AG04450 (cell line): ENCODE results near the gene KCND3. TPM values are rescaled to one million over a fixed set of nuclear protein-coding genes. Genes with fewer than 3 reads are reported as not detected.

Experiments
- CTCF ChIA-PET: fragments of 300-600, 350-600 bp; formaldehyde crosslinking; extraction: SDS; loops from one replicate; lab custom pipeline; 2022; ENCODE audit warnings: antibody characterized with exemption, inconsistent platforms; lab: Charles Lee
- POLR2A ChIA-PET: fragments of 350-600 bp; formaldehyde crosslinking; extraction: SDS; loops from one replicate; lab custom pipeline; 2021; ENCODE audit warnings: antibody characterized with exemption, inconsistent platforms; lab: Yijun Ruan, JAX
- DNase-seq: peaks from one replicate; pipeline ENCODE4 v3.0.0-alpha.2; 2011; ENCODE audit warnings: low read depth, low spot score
- H3K27ac ChIP-seq: one replicate; pipeline ENCODE4 v1.5.1; 2012; ENCODE audit warnings: low read depth, low read length, control low read depth
- H3K27me3 ChIP-seq: one replicate; pipeline ENCODE4 v1.6.0; 2012; ENCODE audit warnings: low read length; ENCODE audit not compliant: control insufficient read depth, insufficient read depth
- H3K4me3 ChIP-seq: 2 replicates; pipeline ENCODE4 v1.5.1; 2011; ENCODE audit warnings: mild to moderate bottlenecking, low read depth, low read length, control low read depth
- H3K9me3 ChIP-seq: 2 replicates; pipeline ENCODE4 v1.5.1; 2012; ENCODE audit warnings: low read length; ENCODE audit not compliant: control insufficient read depth, insufficient read depth
- polyA plus RNA-seq: library from polyadenylated mRNA; depleted of rRNA; stranded (reverse); fragments of >200 nt; gene quantifications from 2 replicates; pipeline ENCODE4 v1.2.3, GENCODE V29; 2011
- TF ChIP-seq, protein P1 (sequence below): IDR thresholded peaks from 2 replicates; pipeline ENCODE4 v1.5.1; 2011; ENCODE audit warnings: low read depth, low read length, control low read depth, inconsistent platforms

KCND3 gene
- polyA plus RNA-seq, 1 experiment, result 0.02 TPM

DNA sequence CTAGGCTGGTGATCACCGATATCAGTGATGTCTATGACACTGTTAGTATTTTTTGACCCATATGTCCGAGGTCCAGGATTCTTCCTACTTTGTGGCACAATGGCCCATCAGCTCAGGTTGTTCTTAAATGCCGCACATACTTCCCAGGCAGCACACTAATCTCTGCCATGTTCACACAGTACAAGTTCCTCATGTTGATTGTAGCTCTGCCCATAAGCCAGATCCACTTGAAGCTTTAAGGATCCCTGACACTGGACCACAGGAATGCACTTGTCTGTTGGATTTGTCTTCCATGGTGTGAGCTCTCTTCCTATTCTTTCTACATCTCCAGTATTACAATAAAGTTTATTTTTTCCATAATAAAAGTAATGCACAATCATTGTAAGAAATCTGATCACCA, 164.3 kb downstream of the KCND3 start:
- TF ChIP-seq, protein P1, sequence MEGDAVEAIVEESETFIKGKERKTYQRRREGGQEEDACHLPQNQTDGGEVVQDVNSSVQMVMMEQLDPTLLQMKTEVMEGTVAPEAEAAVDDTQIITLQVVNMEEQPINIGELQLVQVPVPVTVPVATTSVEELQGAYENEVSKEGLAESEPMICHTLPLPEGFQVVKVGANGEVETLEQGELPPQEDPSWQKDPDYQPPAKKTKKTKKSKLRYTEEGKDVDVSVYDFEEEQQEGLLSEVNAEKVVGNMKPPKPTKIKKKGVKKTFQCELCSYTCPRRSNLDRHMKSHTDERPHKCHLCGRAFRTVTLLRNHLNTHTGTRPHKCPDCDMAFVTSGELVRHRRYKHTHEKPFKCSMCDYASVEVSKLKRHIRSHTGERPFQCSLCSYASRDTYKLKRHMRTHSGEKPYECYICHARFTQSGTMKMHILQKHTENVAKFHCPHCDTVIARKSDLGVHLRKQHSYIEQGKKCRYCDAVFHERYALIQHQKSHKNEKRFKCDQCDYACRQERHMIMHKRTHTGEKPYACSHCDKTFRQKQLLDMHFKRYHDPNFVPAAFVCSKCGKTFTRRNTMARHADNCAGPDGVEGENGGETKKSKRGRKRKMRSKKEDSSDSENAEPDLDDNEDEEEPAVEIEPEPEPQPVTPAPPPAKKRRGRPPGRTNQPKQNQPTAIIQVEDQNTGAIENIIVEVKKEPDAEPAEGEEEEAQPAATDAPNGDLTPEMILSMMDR, result no peak
- no peak for DNase-seq
- Histone ChIP-seq H3K27ac (no peak overlapping the region), H3K4me3 (no peak overlapping the region), H3K9me3 (no peaks in the 10 kb centered on the region), H3K27me3 (peaks cover 6% of the 10 kb centered on the region)
- ChIA-PET POLR2A (no interaction called here), CTCF (no interaction called here)

DNA sequence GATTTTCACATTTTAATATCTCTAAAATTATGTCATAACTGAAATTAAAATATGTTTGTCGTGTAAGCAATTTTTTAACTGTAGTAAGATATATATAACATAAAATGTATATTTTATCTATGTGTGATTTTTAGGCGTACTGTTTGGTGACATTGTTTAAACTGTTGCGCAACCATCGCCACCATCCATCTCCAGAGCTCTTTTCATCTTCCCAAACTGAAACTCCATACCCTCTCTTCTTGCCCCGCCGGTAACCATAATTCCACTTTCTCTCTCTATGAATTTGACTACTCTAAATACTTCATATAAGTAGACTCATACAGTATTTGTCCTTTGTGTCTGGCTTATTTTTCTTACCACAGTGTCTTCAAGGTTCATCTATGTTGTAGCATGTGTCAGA, 167.3 kb downstream of the KCND3 start:
- H3K27ac ChIP-seq, result no peak overlapping the region
- ChIA-PET POLR2A (no interaction called here), CTCF (no interaction called here)
- H3K4me3 ChIP-seq, result no peak overlapping the region
- DNase-seq, result no peak
- TF ChIP-seq, protein P1, result no peak
- H3K9me3 ChIP-seq, result no peaks in the 10 kb centered on the region
- H3K27me3 ChIP-seq, result peaks cover 6% of the 10 kb centered on the region

DNA sequence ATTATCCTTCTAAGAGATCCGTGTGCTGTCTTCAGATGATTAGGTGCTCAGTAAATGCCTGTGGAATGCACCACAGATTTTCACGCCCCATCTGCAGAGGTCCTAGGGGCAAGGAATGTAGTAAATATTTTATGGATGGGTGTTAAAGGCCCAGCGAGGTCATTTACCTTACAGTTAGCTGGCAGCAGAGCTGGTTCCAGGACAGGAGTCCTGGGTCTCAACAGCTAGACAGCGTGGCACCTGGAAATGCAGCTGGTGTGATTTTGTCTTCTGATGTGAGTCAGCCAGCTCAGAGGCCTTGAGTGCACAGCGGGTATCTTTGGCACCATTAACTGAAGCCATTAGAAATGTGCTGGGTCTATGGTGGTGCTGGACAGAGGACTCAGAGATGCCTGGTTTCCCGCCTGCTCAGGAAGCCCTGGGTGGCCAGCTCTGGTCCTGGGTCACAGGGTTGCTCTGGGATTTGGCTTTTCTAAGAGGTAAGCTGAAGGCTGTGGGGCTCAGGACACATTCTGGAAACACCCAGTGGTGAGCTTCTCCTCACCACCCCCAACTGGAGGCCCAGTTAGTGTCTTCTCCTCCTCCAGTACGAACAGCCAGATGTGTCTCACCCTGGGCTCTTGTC, 168.2 kb downstream of the KCND3 start:
- POLR2A ChIA-PET, result no interaction called here
- H3K27ac ChIP-seq, result no peak overlapping the region
- H3K4me3 ChIP-seq, result no peak overlapping the region
- TF ChIP-seq, protein P1, result no peak
- DNase-seq, result no peak
- peaks cover 6% of the 10 kb centered on the region for H3K27me3 ChIP-seq
- CTCF ChIA-PET, result no interaction called here
- no peaks in the 10 kb centered on the region for H3K9me3 ChIP-seq

DNA sequence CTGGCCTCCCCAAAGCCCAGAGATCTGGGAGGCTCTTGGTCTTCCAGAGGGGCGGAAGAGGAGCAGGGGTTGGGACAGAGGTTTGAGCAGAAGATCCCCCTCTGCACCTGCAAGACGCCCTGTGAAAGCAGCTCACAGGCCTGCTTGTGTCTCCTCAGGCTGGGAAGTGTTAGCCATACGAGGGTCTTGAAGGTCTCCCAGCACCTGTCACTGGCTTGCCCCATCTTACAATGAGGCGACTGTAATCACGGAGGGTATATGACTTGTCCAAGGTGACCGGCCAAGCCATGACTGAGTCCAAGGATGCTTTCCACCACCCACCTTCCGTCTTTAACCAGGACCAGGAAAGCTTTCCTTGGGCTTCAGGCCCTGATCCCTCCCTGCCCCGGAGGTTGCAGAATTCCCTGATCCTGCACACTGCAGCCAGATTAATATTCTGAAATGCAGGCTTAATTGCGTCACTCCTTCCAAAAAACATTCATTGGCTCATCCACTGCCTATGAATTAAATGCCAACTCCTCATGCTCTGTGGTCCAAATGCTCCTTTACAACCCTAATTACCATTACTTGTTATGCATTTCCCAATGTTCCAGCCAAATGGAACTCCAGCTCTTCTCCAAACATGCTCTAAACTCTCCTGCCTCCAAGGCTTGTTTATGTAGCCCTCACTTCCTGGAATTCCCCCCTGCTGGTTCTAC, 169.8 kb downstream of the KCND3 start:
- POLR2A ChIA-PET, result no interaction called here
- CTCF ChIA-PET, result no interaction called here
- no peak overlapping the region for H3K4me3 ChIP-seq
- H3K9me3 ChIP-seq, result no peaks in the 10 kb centered on the region
- no peak overlapping the region for H3K27ac ChIP-seq
- H3K27me3 ChIP-seq, result peaks cover 6% of the 10 kb centered on the region
- TF ChIP-seq, protein P1, result no peak
- no peak for DNase-seq

DNA sequence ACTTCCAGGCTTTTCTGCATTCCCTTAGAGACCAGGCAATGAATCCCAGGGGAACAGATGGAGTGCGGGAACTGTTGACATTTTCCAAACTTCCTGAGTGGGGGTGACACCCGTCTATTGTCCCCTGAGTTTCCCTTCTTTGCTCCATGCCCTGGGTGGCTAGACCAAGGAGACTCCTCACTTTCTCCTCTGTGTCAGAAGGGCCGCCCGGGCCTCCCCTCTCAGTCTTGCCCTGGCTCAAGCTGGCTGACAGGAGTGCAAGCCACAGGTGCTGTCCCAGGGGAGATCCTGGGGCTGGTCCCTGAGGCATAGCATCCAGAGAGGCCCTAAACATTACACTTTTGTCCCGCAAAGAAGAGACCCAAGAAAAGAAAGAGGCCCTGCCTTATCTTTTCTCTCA, 170.9 kb downstream of the KCND3 start:
- Histone ChIP-seq H3K27ac (no peak overlapping the region), H3K4me3 (no peak overlapping the region), H3K27me3 (no peaks in the 10 kb centered on the region), H3K9me3 (no peaks in the 10 kb centered on the region)
- no peak for DNase-seq
- TF ChIP-seq, protein P1, result no peak
- ChIA-PET CTCF (interaction anchor here (0.7 kb wide), 1 partner anchor 434 kb away, joined by 3 read pairs; no protein-coding TSS in a partner anchor), POLR2A (no interaction called here)
